Esophagus (tissue), 2 donors: Measurements from ENCODE around the gene IL5RA. TPM values are rescaled to one million over a fixed set of nuclear protein-coding genes. Genes with fewer than 3 reads are reported as not detected.

Experiments
- H3K27ac ChIP-seq, 2 donors: one replicate each; pipeline ENCODE4 v1.5.1; 2013; ENCODE audit warnings: low read depth in 2 of 2, mild to moderate bottlenecking in 2 of 2, inconsistent platforms in 1 of 2, low read length in 1 of 2, moderate library complexity in 1 of 2
- H3K27me3 ChIP-seq, 2 donors: one replicate each; pipeline ENCODE4 v1.6.1; 2013; ENCODE audit warnings: low read length in 2 of 2, control low read depth in 1 of 2, mild to moderate bottlenecking in 1 of 2; ENCODE audit not compliant: insufficient read depth in 2 of 2, control insufficient read depth in 1 of 2
- H3K36me3 ChIP-seq, 2 donors: one replicate each; pipeline ENCODE4 v1.6.1; 2013; ENCODE audit warnings: low read length in 1 of 2; ENCODE audit not compliant: control insufficient read depth in 2 of 2, insufficient read depth in 2 of 2
- H3K4me1 ChIP-seq, 2 donors: one replicate each; pipeline ENCODE4 v1.6.1; 2013; ENCODE audit warnings: low read length in 1 of 2; ENCODE audit not compliant: control insufficient read depth in 2 of 2, insufficient read depth in 2 of 2
- H3K4me3 ChIP-seq, 2 donors: one replicate each; pipeline ENCODE4 v1.5.1; 2013; ENCODE audit warnings: low read length in 2 of 2, mild to moderate bottlenecking in 2 of 2, low read depth in 1 of 2, moderate library complexity in 1 of 2
- H3K9me3 ChIP-seq, 2 donors: one replicate each; pipeline ENCODE4 v1.6.1; 2013; ENCODE audit warnings: mild to moderate bottlenecking in 2 of 2, low read depth in 1 of 2, low read length in 1 of 2, moderate library complexity in 1 of 2; ENCODE audit not compliant: control insufficient read depth in 2 of 2, insufficient read depth in 1 of 2
- WGBS, 2 donors: extraction: QIAGEN DNeasy Blood & Tissue Kit; methylation state at CpG; one replicate each; pipeline ENCODE4 v1.1.7; 2013; 5-methylcytosine and 5-hydroxymethylcytosine counted together
- polyA plus RNA-seq, 2 donors: library from polyadenylated mRNA; stranded (reverse); fragments of 200-250 nt; gene quantifications; one replicate each; pipeline ENCODE4 v1.2.3, GENCODE V29; 2013
- donor health status: healthy with polysubstance abuse.
- donor health status: Bipolar disorder and iron deficiency.

IL5RA gene
- polyA plus RNA-seq, result under 1 TPM in 1 of 2 donors, not detected in 1; 0.02 TPM

GRCh38 chr3:3110299-3110630 is at the start of gene IL5RA:
Gene IL5RA (minus strand): TSS chr3:3110374. CDS start chr3:3104984, 5,390 bp downstream.
- no peaks in the 10 kb centered on the region for H3K36me3 ChIP-seq
- no peaks in the 10 kb centered on the region for H3K27me3 ChIP-seq
- no peak within 1 kb of the TSS for H3K27ac ChIP-seq
- 36% methylated on average over 4 of the region's 4 CpGs for WGBS, 2 donors
- H3K4me1 ChIP-seq, result no peaks in the 10 kb centered on the region
- H3K4me3 ChIP-seq, result no peak within 1 kb of the TSS
- no peaks in the 10 kb centered on the region for H3K9me3 ChIP-seq

GRCh38 chr3:3157484-3157883 is 47.3 kb upstream of the IL5RA start:
- Histone ChIP-seq H3K4me3 (no peak overlapping the region), H3K9me3 (no peaks in the 10 kb centered on the region), H3K27me3 (no peaks in the 10 kb centered on the region), H3K27ac (no peak overlapping the region), H3K36me3 (peaks cover 6 to 8% of the 10 kb centered on the region in 2 donors), H3K4me1 (no peaks in the 10 kb centered on the region)
- 91 to 93% methylated on average over 8 of the region's 8 CpGs for WGBS, 2 donors

DNA sequence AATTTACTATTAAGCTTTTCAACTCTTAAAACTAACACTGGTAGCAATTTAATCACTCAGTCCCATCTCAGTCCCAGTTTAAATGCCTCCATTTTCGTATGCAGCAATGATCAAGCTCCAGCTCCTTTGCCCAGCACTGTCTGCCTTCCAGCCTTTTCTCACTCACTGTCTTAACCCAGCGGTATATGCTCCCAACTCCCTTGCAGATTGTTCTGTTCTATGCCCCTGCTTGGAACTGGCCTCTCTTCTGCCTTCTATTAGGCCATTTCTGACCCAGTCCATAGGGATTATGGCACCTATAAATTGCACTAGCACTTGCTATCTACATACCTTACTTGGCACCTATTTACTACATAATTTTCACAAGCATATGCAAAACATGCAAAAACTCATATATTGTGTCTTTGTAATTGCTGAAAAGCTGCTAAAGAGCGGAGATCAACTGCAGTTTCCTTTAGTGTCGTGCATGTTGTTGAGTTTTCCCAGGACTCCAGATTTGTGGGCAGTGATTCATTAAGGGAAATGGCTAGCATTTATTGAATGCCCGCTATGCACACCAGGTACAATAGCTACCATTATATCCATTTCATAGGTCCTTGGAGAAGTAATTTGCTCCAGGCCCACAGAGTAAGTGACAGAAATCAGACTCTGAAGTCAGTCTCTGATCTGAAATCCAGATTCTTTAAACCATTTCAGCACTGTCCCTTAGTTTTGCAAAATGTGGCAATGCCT is 44.9 kb upstream of the IL5RA start:
- peaks cover 6 to 9% of the 10 kb centered on the region in 2 donors for H3K36me3 ChIP-seq
- no peaks in the 10 kb centered on the region for H3K9me3 ChIP-seq
- no peaks in the 10 kb centered on the region for H3K4me1 ChIP-seq
- H3K27ac ChIP-seq, result no peak overlapping the region
- H3K27me3 ChIP-seq, result no peaks in the 10 kb centered on the region
- 89 to 95% methylated on average over 5 of the region's 5 CpGs for WGBS, 2 donors
- no peak overlapping the region for H3K4me3 ChIP-seq

- H3K36me3 ChIP-seq, result peaks cover 6 to 8% of the 10 kb centered on the region in 2 donors
- no peaks in the 10 kb centered on the region for H3K9me3 ChIP-seq
- no peaks in the 10 kb centered on the region for H3K4me1 ChIP-seq
- H3K4me3 ChIP-seq, result no peak overlapping the region
- H3K27ac ChIP-seq, result no peak overlapping the region
- H3K27me3 ChIP-seq, result no peaks in the 10 kb centered on the region
- 56 to 59% methylated on average over 1 of the region's 1 CpG for WGBS, 2 donors
Measured at GRCh38 chr3:3151513-3151912, 41.3 kb upstream of the IL5RA start.

DNA sequence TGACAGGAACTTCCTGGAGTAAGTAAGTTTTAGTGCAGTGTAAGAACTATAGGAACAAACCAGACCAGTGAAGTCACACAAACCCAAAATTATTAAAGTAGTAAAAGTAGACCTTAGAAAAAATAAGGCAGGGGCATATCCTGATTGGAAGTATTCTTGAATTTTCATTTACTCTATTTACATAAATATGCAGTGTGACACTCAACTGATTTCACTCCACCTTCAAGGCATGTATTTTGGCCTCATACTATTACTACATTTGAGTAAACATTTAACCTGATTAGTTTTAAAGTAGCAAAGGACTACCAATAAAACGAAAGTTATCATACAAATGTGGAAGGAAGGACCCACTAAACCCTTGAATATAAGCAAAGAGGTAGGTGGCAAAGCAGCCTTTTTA is 39.4 kb upstream of the IL5RA start:
- no peaks in the 10 kb centered on the region for H3K9me3 ChIP-seq
- H3K27ac ChIP-seq, result no peak overlapping the region
- 67 to 90% methylated on average over 1 of the region's 1 CpG for WGBS, 2 donors
- H3K4me1 ChIP-seq, result no peaks in the 10 kb centered on the region
- H3K36me3 ChIP-seq, result peaks cover 5% of the 10 kb centered on the region in 2 donors
- no peaks in the 10 kb centered on the region for H3K27me3 ChIP-seq
- no peak overlapping the region for H3K4me3 ChIP-seq

- H3K27me3 ChIP-seq, result no peaks in the 10 kb centered on the region
- H3K36me3 ChIP-seq, result peaks cover 3 to 4% of the 10 kb centered on the region in 2 donors
- H3K4me3 ChIP-seq, result no peak overlapping the region
- H3K9me3 ChIP-seq, result no peaks in the 10 kb centered on the region
- no peaks in the 10 kb centered on the region for H3K4me1 ChIP-seq
- WGBS, 2 donors, result 88 to 92% methylated on average over 8 of the region's 8 CpGs
- H3K27ac ChIP-seq, result no peak overlapping the region
Measured at GRCh38 chr3:3145831-3146230, 35.7 kb upstream of the IL5RA start.

DNA sequence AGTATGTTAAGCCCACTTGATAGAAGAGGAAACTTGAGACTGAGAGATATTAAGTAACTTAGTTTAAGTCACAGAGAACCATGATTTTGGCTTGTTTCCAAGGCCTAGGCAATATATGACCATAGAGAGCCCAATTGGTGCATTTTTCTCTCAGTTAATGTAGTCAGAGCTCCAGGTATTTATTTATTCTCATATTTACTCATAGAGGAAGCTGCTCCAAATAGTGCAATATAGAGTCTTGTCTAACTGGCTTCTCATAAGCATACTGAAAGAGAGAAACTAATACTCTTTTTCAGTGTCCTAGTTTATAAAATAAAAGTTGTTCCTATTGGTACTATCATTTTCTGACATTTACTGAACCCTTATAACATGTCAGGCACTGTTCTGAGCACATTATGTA is 31.8 kb upstream of the IL5RA start:
- no peak overlapping the region for H3K27ac ChIP-seq
- H3K36me3 ChIP-seq, result peaks cover 3 to 6% of the 10 kb centered on the region in 2 donors
- H3K4me3 ChIP-seq, result no peak overlapping the region
- no peaks in the 10 kb centered on the region for H3K27me3 ChIP-seq
- H3K9me3 ChIP-seq, result no peaks in the 10 kb centered on the region
- no peaks in the 10 kb centered on the region for H3K4me1 ChIP-seq

DNA sequence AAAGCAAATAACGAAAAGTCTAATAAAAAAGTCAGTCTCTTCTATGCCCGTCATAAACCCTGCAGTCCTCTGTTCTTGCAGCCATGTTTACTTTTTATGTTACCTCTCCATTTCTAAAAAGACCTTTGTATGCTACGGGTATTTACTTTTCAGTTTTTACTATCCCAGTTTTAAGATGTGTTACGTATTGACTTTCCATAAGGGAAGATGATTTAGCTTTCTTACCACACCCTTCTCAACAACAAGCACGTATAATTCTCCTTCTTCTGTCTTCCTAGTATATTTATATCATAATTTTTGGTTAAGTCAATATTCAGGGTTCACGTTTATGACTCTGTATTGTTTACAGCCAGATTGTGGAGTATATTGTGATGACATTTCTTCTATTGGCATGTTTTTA is 27.4 kb upstream of the IL5RA start:
- Histone ChIP-seq H3K27me3 (no peaks in the 10 kb centered on the region), H3K9me3 (no peaks in the 10 kb centered on the region), H3K4me1 (no peaks in the 10 kb centered on the region), H3K27ac (no peak overlapping the region), H3K4me3 (no peak overlapping the region), H3K36me3 (peaks cover 0 to 6% of the 10 kb centered on the region in 2 donors)
- WGBS, 2 donors, result 89 to 90% methylated on average over 6 of the region's 6 CpGs

DNA sequence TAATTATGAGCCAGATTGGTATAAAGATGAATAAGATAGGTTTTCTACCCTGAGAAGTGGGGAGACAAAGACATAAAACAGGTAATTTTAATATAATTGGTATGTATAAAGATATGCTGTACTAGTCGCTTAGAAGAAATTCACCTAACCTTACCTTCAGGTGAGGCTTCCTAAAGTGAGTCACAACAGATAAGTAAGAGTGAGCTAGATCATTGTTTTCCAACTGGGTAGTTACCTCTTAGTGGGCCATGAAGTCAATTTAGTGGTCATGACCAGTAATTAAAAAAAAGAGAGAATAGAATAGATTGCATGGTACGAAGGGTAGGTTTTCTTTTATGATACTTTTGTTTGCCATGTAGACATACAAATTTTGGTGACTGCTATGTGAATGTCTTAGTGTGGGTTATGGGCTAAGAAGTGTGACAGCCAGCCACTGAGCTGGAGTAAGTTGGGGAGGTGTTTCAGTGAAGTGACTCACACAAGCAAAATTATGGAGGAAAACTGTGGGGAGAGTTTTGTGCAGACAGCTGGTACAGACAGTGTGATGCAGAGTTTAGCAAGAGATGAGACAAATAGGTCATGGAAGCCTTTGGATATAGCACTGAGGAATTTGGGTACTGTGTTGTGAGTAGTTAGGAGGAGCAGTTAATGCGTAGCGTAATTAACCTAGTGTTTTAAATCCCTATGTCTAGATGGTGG is 24.7 kb upstream of the IL5RA start:
- H3K4me1 ChIP-seq, result no peaks in the 10 kb centered on the region
- H3K27ac ChIP-seq, result no peak overlapping the region
- no peaks in the 10 kb centered on the region for H3K9me3 ChIP-seq
- WGBS, 2 donors, result 97 to 98% methylated on average over 4 of the region's 4 CpGs
- H3K36me3 ChIP-seq, result peaks cover 4 to 5% of the 10 kb centered on the region in 2 donors
- H3K4me3 ChIP-seq, result no peak overlapping the region
- no peaks in the 10 kb centered on the region for H3K27me3 ChIP-seq

DNA sequence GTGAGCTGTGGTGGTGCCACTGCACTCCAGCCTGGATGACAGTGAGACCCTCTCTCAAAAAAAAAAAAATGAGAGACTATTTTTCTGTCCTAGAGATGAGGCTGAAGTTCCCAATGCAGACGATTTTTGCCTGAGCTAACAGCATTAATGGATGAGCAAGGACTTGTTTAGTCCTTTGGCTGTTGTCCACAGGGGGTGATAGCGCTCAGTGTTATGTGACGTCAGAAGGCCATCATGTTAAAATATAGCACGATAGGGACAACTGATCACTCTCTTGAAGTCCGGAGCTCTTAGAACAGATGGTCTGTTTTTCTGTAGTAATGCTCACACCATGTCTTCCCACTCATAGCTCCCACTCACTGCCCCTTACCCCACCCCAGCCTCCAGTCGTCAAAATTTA is 23.3 kb upstream of the IL5RA start:
- WGBS, 2 donors, result 86% methylated on average over 6 of the region's 6 CpGs
- Histone ChIP-seq H3K27me3 (no peaks in the 10 kb centered on the region), H3K27ac (no peak overlapping the region), H3K9me3 (no peaks in the 10 kb centered on the region), H3K4me3 (no peak overlapping the region), H3K36me3 (peaks cover 4 to 7% of the 10 kb centered on the region in 2 donors), H3K4me1 (peaks cover 0 to 2% of the 10 kb centered on the region in 2 donors)
